HepG2 (cell line): ENCODE data around the gene SMIM14. TPM values are rescaled to one million over a fixed set of nuclear protein-coding genes. Genes with fewer than 3 reads are reported as not detected.

Experiments
- ATAC-seq: fragments of 200-7000 bp; cut with Tn5 transposase; 3 replicates; pipeline ENCODE4 v1.9.1; 2020; ENCODE audit warnings: mild to moderate bottlenecking, moderate library complexity
- BruUV-seq: library from RNA; stranded (reverse); fragments of 400-500 nt; replicated peaks from 2 replicates; lab custom pipeline; 2021; lab: Mats Ljungman, UMichigan
- CTCF ChIA-PET: fragments of 300-600 bp; formaldehyde crosslinking; extraction: SDS; loops from one replicate; lab custom pipeline; 2021; ENCODE audit warnings: low total read pairs, inconsistent platforms, low intra/inter-chr PET ratio; lab: Yijun Ruan, JAX
- POLR2A ChIA-PET: fragments of 350-600 bp; sonication (Branson Sonifier 250); formaldehyde crosslinking; loops from one replicate; lab custom pipeline; 2020; ENCODE audit warnings: antibody characterized with exemption, inconsistent platforms; lab: Yijun Ruan, JAX
- DNase-seq: peaks from one replicate; pipeline ENCODE4 v3.0.0-alpha.2; 2015; ENCODE audit warnings: low spot score
- FAIRE-seq: peaks from 3 replicates; lab custom pipeline; 2011; peaks lifted over from hg19 to GRCh38; lab: Jason Lieb, UNC
- H2AFZ ChIP-seq: one replicate; pipeline ENCODE4 v1.6.1; 2011; ENCODE audit warnings: low read length, inconsistent platforms
- H3K27ac ChIP-seq: fragments of 300-600 bp; 3 replicates; pipeline ENCODE4 v1.8.0; 2011; ENCODE audit warnings: mixed run types, mild to moderate bottlenecking, mixed read lengths, low read length, inconsistent platforms; ENCODE audit not compliant: insufficient read depth; ENCODE audit errors: extremely low read length
- H3K27me3 ChIP-seq, 2 experiments: fragments of 200-600 bp in 1 of 2; 2 replicates in 1 of 2; 3 replicates in 1 of 2; pipeline versions ENCODE4 v1.6.0 to v1.8.0; 2011; ENCODE audit warnings: low read length in 2 of 2, mild to moderate bottlenecking in 2 of 2, moderate library complexity in 2 of 2, inconsistent platforms in 1 of 2; ENCODE audit not compliant: insufficient read depth in 2 of 2, control insufficient read depth in 1 of 2
- H3K36me3 ChIP-seq, 2 experiments: fragments of 200-600 bp in 1 of 2; replicated peaks in 1 of 2; 2 replicates in 1 of 2; 3 replicates in 1 of 2; pipeline versions ENCODE4 v1.5.1 to v1.8.0; 2011; ENCODE audit warnings: low read length in 2 of 2, inconsistent platforms in 1 of 2; ENCODE audit not compliant: insufficient read depth in 2 of 2, control insufficient read depth in 1 of 2
- H3K4me1 ChIP-seq: 2 replicates; pipeline ENCODE4 v1.5.1; 2012; ENCODE audit warnings: low read length, inconsistent platforms; ENCODE audit not compliant: insufficient read depth
- H3K4me2 ChIP-seq: 2 replicates; pipeline ENCODE4 v1.6.0; 2011; ENCODE audit warnings: low read depth, low read length, inconsistent platforms
- H3K4me3 ChIP-seq, 3 experiments: fragments of 200-600 bp in 1 of 3; sonication (generic), shearing (Covaris generic) in 1 of 3; replicated peaks in 1 of 3; 2 replicates each; pipeline ENCODE4 v1.5.1; 2011 to 2016; ENCODE audit warnings: low read length in 3 of 3, inconsistent platforms in 2 of 3, low read depth in 2 of 3, mild to moderate bottlenecking in 2 of 3, control low read depth in 1 of 3, mixed read lengths in 1 of 3; ENCODE audit not compliant: insufficient read depth in 1 of 3
- H3K79me2 ChIP-seq: one replicate; pipeline ENCODE4 v1.6.1; 2011; ENCODE audit warnings: low read length, inconsistent platforms; ENCODE audit not compliant: insufficient read depth
- H3K9ac ChIP-seq: 2 replicates; pipeline ENCODE4 v1.6.0; 2011; ENCODE audit warnings: mild to moderate bottlenecking, low read depth, low read length, inconsistent platforms; ENCODE audit not compliant: insufficient read depth
- H3K9me3 ChIP-seq: 2 replicates; pipeline ENCODE4 v1.5.1; 2012; ENCODE audit warnings: mild to moderate bottlenecking, low read length
- H4K20me1 ChIP-seq: 2 replicates; pipeline ENCODE4 v1.6.0; 2011; ENCODE audit warnings: inconsistent platforms, mild to moderate bottlenecking, low read length, moderate library complexity; ENCODE audit not compliant: insufficient read depth
- KAT8 ChIP-seq: IDR thresholded peaks from 2 replicates; pipeline ENCODE4 v1.6.1; 2016; ENCODE audit warnings: missing genetic modification reagents, missing compliant biosample characterization
- MTA1 ChIP-seq: sonication (generic); formaldehyde crosslinking; IDR thresholded peaks from 2 replicates; pipeline ENCODE4 v1.4.0; 2020; ENCODE audit warnings: missing genetic modification reagents, mild to moderate bottlenecking, borderline replicate concordance
- POLR2G ChIP-seq: fragments of 200-400 bp; formaldehyde crosslinking; IDR thresholded peaks from 2 replicates; pipeline ENCODE4 v1.6.1; 2018; ENCODE audit warnings: mild to moderate bottlenecking, low read depth, low read length, moderate library complexity
- RBFOX2 ChIP-seq: fragments of 200-400 bp; formaldehyde crosslinking; IDR thresholded peaks from 2 replicates; pipeline ENCODE4 v1.6.1; 2017; ENCODE audit warnings: low read depth, mild to moderate bottlenecking, low read length
- RBM22 ChIP-seq: fragments of 200-400 bp; formaldehyde crosslinking; optimal IDR thresholded peaks from 2 replicates; pipeline ENCODE3; 2017; ENCODE audit warnings: mild to moderate bottlenecking, low read length, moderate library complexity
- RNF219 ChIP-seq: sonication (generic); formaldehyde crosslinking; IDR thresholded peaks from 2 replicates; pipeline ENCODE4 v1.5.0; 2020; ENCODE audit warnings: mild to moderate bottlenecking, missing genetic modification reagents
- TIGD3 ChIP-seq: sonication (generic); formaldehyde crosslinking; IDR thresholded peaks from 2 replicates; pipeline ENCODE4 v1.5.1; 2020; ENCODE audit warnings: mild to moderate bottlenecking, missing genetic modification reagents, borderline replicate concordance
- ZBED4 ChIP-seq: sonication (generic); formaldehyde crosslinking; IDR thresholded peaks from 2 replicates; pipeline ENCODE4 v1.4.0; 2020; ENCODE audit warnings: missing genetic modification reagents, borderline replicate concordance
- ZNF446 ChIP-seq: sonication (generic); formaldehyde crosslinking; IDR thresholded peaks from 2 replicates; pipeline ENCODE4 v1.5.0; 2020; ENCODE audit warnings: mild to moderate bottlenecking, missing genetic modification reagents
- WGBS: methylation state at CpG from one replicate; pipeline ENCODE4 v1.1.6; 2017; ENCODE audit warnings: low lambda C conversion rate; 5-methylcytosine and 5-hydroxymethylcytosine counted together
- in situ Hi-C: cut with HindIII; loops from 2 replicates; pipeline ENCODE4 v1.10.0; 2017; ENCODE audit warnings: low pct_unique_long_range_greater_than_20kb; ENCODE audit not compliant: extremely low pct_ligation_motif_present
- intact Hi-C: fragments of 100-400 bp; cut with micrococcal nuclease; formaldehyde crosslinking; loops from one replicate; pipeline ENCODE4 v1.10.0; 2022; ENCODE audit not compliant: unreplicated experiment
- polyA plus RNA-seq, 8 experiments: library from polyadenylated mRNA; depleted of rRNA in 3 of 8; stranded (reverse) in 7 of 8; unstranded in 1 of 8; fragments of >200 nt; fragmentation: Illumina TruSeq in 4 of 8; extraction: Trizol in 4 of 8; gene quantifications; 2 replicates each; pipeline versions ENCODE4 v1.2.1 to v1.2.3, GENCODE V29; 2011 to 2016; ENCODE audit warnings: low read depth in 4 of 8, missing spikeins in 1 of 8, mixed read lengths in 1 of 8; ENCODE audit not compliant: insufficient read depth in 1 of 8
- total RNA-seq, 5 experiments: library from RNA; depleted of rRNA; stranded (reverse); fragments of >200 nt; fragmentation: Illumina TruSeq; extraction: Trizol; gene quantifications; 2 replicates each; pipeline ENCODE4 v1.2.3, GENCODE V29; 2016; ENCODE audit warnings: low read depth in 1 of 5

Gene SMIM14
- total and polyA plus RNA-seq, 2 of the 13 experiments (the other 11 are each of a cell fraction or from before 2014, with no cell fraction given) = 16.3 to 28.1 TPM

GRCh38 chr4:39504538-39504937 is 134.1 kb downstream of the SMIM14 start:
- in situ Hi-C loops (no loop called here), intact Hi-C loops (no loop called here)
- WGBS = 97% methylated on average over 2 of the region's 2 CpGs
- Histone ChIP-seq H3K9me3 (no peaks in the 10 kb centered on the region), H4K20me1 (peaks cover 6% of the 10 kb centered on the region), H3K4me2 (no peak overlapping the region), H3K27ac (no peak overlapping the region), H3K36me3 (peaks cover 40 to 87% of the 10 kb centered on the region in 2 experiments), H3K79me2 (peaks cover 2% of the 10 kb centered on the region), H3K4me3 (no peak overlapping the region), H3K9ac (no peak overlapping the region), H3K4me1 (no peaks in the 10 kb centered on the region), H3K27me3 (no peaks in the 10 kb centered on the region), H2AFZ (no peak overlapping the region)
- FAIRE-seq (no peak), DNase-seq (no peak), ATAC-seq (no peak)
- BruUV-seq = no TSS peak
- POLR2A ChIA-PET = interaction anchor here (2.5 kb wide), 1 partner anchor 23 kb away, joined by 7 read pairs; the partner anchor contains the start of gene UGDH
- CTCF ChIA-PET = no interaction called here
- TF ChIP-seq RBFOX2 = peak; percentile 13; the same call in 1 of the 2 replicates
- TF ChIP-seq MTA1 = no peak
- no peak for TF ChIP-seq ZBED4 (CRISPR knock-in tag)
- TF ChIP-seq TIGD3 (CRISPR knock-in tag) = no peak
- no peak for TF ChIP-seq KAT8 (CRISPR knock-in tag)
- TF ChIP-seq POLR2G = 0 out of 2 replicates have a peak, but pooled peaks have one; percentile 18
- peak; percentile 88 for TF ChIP-seq RBM22
- no peak for TF ChIP-seq ZNF446 (CRISPR knock-in tag)
- no peak for TF ChIP-seq RNF219 (CRISPR knock-in tag)
